ENCODE results near the gene TMEM187.

TMEM187 gene

DNA sequence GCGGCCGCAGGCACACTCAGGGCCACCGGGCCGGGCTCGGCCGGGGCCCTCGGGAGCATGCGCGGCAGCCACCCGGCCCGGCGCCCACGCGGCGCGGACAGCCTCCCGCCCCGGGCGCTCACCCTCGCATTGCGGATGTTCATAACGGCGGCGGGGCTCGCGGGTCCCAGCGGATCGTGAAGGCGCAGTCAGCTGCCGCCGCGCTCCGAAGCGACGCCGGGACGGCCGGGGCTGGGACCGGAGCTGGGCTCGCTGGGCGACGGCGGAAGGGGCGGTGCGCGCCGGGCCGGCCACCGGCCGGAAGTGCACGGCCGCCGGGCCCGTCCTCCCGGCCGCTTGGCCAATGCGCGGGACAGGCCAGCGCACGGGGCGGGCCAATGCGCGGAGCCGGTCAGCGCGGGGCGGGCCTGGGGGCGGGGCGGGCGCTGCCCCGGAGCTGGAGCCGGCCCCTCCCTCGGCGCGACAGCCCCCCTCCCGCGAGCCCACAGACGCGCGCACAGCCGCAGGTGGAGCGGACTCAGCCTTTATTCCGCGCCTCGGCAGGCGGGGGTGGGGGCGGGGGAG is 37.7 kb upstream of the TMEM187 start, which contains the start of gene NAA10:
Gene NAA10 (minus strand): TSS at position 276 of the 564 bp plus-strand sequence. CDS start 133 bp downstream, at position 143.
- no peak for DNase-seq (ENCODE audit: low read depth, low spot score)

DNA sequence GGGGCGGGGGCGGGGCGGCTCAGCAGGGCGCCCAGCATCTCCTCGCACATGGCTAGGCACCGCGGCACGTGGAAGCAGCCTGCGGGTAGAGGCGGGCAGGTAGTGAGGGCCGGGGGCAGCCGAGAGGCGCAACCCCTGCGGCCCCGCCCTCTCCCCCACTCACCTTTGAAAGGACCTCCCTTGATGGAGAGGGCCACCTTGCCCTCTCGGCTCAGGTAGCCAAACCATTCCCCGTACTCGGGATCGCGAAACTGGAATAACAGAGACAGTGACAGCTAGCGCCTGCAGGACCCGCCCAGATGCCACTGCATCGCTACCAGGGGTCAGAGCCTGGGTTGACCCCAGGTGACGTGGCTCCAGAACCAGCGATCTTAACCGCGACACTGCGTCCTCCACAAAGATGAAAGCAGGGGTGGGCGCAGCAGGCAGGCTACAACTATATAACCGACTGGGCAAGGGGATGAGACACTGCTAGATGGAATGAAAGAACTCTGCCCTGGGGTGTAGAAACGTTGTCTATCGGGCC is 37.2 kb upstream of the TMEM187 start:
- DNase-seq (ENCODE audit: low read depth, low spot score): no peak

- no peak for DNase-seq (ENCODE audit: low read depth, low spot score)
Measured at GRCh38 chrX:153937056-153937455, 35.5 kb upstream of the TMEM187 start.

- DNase-seq (ENCODE audit: low read depth, low spot score): no peak
Measured at GRCh38 chrX:153938226-153938786, 34.2 kb upstream of the TMEM187 start.

- no peak for DNase-seq (ENCODE audit: low read depth, low spot score)
Measured at GRCh38 chrX:153939573-153939972, 33.0 kb upstream of the TMEM187 start.

- DNase-seq (ENCODE audit: low read depth, low spot score): no peak
Measured at GRCh38 chrX:153941336-153942252, 31.0 kb upstream of the TMEM187 start.

DNA sequence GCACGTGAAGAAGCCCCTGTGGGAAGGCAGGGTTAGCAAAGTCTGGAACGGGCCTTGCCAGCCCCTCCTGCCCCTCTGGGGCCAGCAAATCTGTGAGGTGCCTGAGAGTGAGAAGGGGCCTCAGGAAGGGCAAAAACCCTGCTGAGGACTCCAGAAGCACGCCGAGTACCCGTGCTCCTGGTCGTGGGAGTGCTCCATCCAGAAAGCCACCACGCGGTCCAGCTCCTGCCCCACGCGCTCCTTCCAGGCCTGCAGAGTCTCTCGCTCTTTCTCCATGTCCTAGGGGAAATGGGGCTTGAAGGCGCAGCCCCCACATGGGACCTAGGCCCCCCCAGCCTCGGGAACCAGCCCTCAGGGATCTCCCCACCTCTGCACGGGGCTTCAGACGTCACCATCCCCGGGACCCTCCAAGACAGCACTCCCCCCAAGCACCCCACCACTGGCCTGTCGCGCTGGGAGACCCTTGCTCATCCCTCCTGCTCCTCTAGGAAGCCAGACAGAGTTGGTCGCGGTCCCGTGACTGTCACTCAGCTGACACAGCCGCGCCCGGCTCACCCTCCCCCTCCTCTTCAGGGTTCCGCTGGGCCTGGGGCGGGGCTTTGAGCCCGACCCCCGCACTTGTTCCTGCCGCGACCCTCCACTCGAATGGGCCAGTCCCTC is 28.3 kb upstream of the TMEM187 start, which contains the start of gene RENBP:
Gene RENBP (minus strand): TSS at position 504 of the 660 bp plus-strand sequence. CDS start 33 bp downstream, at position 471.
- DNase-seq (ENCODE audit: low read depth, low spot score): no peak

- no peak for DNase-seq (ENCODE audit: low read depth, low spot score)
Measured at GRCh38 chrX:153944800-153945150, 27.8 kb upstream of the TMEM187 start.

- no peak for DNase-seq (ENCODE audit: low read depth, low spot score)
Measured at GRCh38 chrX:153945956-153946943, 26.3 kb upstream of the TMEM187 start.

DNA sequence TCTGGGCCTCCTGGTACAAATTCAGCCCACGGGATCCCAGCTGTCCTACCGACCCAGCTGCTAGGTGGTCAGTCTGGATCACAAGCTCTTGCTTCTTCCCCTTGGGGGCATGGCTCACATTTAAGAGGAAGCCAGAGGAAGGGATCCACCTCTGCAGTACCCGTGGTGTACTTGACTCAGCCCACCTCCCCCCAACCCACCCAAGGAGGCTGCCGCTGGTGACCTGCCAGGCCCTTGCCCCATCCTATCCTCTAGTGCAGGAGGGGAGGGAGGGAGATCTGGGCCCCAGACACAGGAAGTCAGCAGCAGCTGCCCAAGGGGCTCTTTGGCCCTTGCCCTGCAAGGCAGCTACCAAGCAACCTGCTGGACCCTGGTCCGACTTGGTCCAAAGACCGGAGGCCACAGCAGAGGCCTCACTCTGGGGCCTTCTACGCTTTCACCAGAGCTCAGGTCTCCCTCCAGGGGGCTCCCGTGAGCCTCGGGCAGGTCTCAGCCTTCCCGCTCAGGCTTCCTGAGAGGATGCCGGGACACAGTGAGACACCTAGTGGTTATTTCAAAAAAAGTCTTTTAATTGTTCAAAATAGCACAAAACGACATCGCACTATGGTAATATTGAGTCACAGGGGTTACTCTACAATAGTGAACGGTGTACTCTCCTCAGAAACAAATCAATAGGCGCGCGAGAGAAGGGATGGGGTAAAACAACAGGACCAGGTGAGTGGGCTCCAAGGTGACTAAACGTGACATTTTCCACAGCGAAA is 25.4 kb upstream of the TMEM187 start:
- peak; percentile 60 for DNase-seq (ENCODE audit: low read depth, low spot score)

DNA sequence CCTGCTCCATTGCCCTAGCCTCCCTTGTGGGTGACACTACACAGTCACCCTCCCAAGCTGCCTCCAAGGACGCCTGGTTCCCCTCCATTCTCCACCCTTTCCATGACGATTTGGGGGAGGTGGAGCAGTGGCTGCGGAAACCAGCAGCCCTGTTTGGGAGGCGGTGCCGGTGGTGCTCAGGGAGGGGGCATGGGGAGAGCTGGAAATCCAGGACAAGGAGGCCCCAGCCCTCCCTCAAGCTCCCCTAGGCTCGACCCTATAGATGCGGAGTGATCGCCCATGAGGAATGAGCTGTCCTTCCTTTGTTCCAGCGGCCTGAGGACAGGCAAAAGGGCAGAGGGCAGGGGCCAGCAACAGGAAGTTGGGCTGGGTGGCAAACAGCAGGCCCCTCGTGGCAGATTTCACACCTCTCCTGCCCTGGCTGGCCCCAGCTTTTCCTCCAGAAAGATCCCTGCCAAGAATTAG is 24.5 kb upstream of the TMEM187 start:
- no peak for DNase-seq (ENCODE audit: low read depth, low spot score)

- no peak for DNase-seq (ENCODE audit: low read depth, low spot score)
Measured at GRCh38 chrX:153948847-153949805, 23.4 kb upstream of the TMEM187 start.

DNA sequence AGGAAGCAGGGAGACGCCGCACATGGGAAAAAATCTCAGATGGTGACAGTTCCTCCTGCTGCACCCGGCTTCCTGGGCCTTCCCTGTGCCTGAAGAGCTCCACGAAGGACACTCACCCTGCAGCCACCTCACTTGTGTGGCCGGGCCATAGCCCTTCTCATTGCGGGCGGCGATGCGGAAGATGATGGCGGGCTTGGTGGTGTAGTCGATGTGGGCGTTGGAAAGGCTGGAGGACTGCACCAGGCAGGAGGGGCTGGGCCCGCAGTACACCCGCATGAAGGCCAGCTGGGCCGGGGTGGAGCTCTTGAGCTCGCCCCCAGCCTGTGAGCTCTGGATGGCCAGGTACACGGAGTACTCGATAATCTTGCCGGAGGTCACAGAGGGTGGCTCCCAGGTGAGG is 22.4 kb upstream of the TMEM187 start:
- no peak for DNase-seq (ENCODE audit: low read depth, low spot score)

- no peak for DNase-seq (ENCODE audit: low read depth, low spot score)
Measured at GRCh38 chrX:153951683-153952372, 20.7 kb upstream of the TMEM187 start.

DNA sequence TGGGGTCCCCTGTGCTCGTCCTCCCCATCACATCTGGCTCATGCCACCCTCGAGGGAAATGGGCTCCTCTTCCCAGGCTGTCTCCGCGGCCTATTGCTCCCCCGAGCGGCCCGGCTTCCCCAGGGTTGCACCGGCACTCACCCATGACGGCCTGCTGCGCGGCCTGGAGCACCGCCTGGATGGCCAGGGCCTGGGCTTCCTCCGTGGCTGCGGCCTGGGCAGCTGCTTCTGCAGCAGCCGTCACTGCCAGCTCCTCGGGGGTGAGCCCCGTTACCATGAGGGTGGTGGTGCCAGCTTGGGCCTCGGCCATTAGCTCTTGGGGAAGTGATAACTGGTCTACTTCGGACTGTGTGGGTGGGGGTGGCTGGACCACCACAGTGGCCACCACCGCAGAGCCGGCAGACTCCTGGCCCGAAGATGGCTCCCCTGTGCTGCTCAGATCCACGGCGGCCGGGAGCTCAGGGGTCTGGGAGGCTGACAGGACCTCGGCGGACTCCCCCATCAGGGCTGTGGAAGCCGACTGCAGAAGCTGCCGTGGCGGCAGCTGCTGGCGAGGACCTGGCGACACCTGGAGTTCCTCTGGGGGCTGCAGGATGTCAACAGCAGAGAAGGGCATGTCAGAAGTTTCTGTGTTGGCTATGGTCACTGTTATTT is 20.1 kb upstream of the TMEM187 start:
- DNase-seq (ENCODE audit: low read depth, low spot score): no peak

GRCh38 chrX:153953342-153953830 is 19.2 kb upstream of the TMEM187 start:
- peak; percentile 51 for DNase-seq (ENCODE audit: low read depth, low spot score)

GRCh38 chrX:153953892-153954557 is 18.5 kb upstream of the TMEM187 start:
- no peak for DNase-seq (ENCODE audit: low read depth, low spot score)
